Activated CD4-positive, CD25-positive, alpha-beta regulatory T cell treated with anti-CD3 and anti-CD28 coated beads, Interleukin-2, amount 50 U/mL, for 72 hours (primary cell): ENCODE results near the gene CUL4A.
"Not testable (repeated sequence)": the region's sequence is repeated elsewhere in the genome, so short reads cannot be mapped to it uniquely, and the experiment has no call there.

Experiments used
- DNase-seq: peaks from one replicate; pipeline ENCODE4 v3.0.0; 2021

The CUL4A gene

GRCh38 chr13:113209759-113210421 is 477 bp downstream of the CUL4A start:
- peak; percentile 71 for DNase-seq

DNA sequence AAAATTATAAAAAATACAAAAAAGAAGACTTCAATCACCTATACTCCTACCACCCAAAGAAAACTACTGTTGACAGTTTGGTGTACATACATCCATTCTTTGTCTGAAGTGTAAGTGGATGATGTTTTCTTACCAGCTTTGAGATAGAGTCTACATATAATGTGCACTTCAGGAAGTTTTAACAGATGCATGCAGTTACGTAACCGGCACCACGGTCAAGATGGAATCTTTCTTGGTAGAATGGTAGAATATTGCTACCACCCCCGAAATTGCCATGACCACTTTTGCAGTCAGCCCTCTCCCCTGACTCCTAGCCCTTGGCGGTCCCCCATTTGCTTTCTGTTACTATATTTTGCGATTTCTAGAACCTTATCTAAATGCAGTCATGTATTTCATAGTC is 1.4 kb downstream of the CUL4A start:
- DNase-seq, result no peak

GRCh38 chr13:113211774-113212173 is 2.4 kb downstream of the CUL4A start:
- no peak for DNase-seq

GRCh38 chr13:113216254-113217048 is 7.0 kb downstream of the CUL4A start:
- no peak for DNase-seq

DNA sequence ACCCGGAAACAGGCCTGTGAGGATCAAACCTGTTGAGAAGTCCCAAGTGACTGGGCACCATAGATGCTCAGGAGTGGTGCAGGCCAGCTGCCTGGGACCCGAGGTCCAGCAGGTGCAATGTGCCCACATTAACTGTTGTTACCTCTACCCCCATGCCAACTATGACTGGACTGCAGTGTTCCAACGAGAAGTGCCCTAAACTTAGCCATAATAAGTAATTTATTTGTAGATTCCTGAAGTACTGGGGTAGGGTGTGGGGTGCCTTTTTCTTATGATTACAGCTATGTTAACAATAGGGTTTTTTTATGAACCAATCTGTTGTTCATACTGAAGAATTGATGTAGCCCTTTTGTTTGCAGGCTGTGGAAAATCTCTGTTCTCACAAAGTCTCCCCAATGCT is 9.2 kb downstream of the CUL4A start:
- DNase-seq, result no peak

GRCh38 chr13:113219256-113219940 is 10.0 kb downstream of the CUL4A start:
- no peak for DNase-seq

DNA sequence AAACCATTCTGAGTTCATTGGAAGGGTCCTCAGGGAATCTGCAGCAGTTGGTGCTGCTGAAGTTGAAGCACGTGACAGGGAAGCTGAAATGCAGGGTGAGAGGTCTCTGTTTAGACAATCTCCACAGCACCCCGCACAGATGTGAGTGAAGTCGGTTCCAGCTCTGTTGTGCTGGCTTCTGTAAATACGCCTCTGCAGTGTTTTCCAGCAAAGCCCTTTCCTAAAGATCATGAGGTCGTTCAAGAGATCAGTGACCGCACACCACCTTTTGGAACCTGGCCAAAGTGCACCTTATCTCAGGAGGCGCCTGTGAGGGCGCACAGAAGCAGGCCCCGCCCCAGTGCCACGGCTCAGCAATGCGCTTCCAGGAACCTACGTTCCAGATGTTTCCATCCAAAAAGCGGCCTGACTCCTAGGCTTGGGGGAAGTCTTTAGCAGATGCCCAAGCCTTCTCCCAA is 10.8 kb downstream of the CUL4A start:
- DNase-seq, result no peak

- DNase-seq, result no peak
These were observed 11.5 kb downstream of the CUL4A start for GRCh38 chr13:113220877-113221276.

GRCh38 chr13:113223070-113223469 is 13.7 kb downstream of the CUL4A start:
- DNase-seq, result no peak

DNA sequence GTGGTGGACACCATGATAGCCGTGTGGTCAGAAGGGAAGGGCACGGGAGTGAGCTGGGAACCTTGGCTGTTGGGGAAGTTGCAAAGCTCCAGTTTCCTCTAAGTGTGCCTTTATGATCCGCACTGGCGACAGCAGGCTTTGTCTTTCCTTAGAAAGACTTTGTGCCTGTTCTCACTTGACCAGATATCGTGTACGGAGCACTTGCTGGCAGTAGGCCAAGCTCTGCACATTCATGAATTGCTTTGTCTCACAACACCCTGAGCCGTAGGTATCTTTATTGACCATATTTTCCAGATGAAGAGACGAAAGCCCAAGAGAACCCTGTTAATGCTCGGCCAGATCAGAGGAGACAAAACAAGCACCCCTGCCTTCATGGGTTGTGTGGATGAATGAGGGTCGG is 15.1 kb downstream of the CUL4A start:
- no peak for DNase-seq

DNA sequence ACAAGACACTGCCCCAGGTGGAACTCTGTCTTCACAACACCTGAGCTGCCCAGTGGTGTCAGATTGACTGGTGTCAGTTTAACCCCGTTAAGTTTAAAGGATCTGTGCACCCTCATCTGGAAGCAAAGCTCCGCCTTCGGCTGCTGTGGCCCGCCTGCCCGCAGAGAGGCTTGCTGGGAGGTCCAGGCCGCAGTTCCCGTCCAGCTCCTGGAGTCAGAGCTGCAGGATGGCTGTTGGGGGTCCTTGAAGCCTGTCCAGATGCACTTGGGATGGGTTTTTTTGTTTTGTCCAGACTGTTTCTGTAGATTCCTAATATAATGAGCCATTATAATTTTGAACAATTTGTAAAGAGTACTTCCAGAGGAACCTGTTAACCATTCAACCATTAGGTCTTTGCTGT is 16.1 kb downstream of the CUL4A start:
- no peak for DNase-seq

DNA sequence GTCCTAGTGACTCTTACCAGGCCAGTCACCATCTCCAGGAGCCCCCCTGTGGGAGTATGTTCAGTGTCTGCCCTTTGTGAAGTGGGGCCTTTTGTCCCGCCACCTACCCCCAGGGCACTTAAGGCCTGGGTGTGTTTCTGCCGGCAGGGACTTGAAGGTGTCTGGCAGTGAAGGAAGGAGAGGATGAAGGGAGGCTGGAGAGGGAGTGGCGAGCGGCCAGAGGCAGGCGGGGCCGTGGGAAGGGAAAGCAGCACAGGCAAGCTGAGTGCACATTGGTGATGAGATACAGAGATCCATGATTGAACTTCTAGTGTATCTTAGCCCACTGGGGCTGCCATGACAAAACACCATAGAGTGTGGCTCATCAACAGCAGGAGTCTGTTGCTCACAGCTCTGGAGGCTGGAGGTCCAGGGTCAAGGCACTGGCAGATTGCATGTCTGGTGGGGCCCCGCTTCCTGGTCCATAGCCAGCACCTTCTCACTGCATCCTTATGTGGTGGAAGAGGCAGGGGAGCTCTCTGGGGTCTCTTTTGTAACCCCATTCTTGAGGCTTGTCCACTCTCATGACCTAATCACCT is 17.5 kb downstream of the CUL4A start:
- DNase-seq, result no peak

DNA sequence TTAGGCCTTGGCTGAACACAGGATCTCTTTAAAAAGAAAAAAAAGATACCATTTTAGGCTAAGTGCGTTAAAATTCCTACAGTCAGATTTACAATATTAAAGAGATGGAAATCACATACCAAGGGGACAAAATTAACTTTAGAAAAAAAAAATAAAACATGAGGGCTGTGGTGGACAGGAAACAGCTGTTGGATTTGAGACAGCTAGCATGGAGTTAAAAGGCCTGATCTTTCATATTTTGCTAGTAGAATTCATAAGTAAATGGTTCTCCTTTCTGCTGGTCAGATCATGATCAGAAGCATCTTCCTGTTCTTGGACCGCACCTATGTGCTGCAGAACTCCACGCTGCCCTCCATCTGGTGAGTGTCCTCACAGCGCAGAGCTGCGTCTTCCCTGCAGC is 19.7 kb downstream of the CUL4A start:
- DNase-seq, result no peak

- no peak for DNase-seq
These were observed 20.4 kb downstream of the CUL4A start for GRCh38 chr13:113229791-113230190.

DNA sequence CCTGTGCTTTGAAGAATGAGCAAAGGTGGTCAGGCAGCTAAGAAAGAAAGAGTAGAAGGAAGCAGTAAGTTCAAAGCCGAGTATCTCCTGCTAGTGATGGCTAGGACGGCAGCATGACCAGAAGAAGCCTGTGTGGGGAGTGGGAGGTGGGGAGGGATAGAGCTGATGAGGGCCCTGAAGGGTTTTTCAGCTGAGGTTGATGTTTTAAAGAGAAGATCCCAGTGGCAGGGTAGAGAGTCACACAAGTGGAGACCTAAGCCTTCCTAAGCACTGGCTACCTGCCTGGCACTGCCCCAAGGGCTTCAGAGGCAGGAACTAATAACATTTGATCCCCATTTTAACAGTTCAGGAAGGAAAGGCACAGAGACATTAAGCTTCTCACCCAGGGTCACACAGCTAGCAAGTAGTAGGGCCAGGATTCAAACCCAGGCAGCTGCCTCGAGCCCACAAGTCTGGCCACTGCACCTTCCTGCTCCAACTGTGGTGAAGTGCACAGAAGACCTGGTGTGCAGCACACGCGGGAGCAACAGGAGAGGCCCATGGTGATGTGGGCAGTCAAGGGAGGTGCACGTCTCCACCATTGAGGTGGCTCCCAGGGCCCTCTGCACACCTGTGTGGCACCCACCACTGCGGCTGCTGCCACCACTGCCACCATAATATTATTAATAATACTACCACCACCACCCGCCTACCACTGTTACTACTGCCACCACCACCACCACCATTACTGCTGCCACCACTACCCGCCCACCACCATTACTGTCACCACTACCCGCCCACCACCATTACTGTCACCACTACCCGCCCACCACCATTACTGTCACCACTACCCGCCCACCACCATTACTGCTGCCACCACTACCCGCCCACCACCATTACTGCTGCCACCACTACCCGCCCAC is 22.1 kb downstream of the CUL4A start:
- no peak for DNase-seq

- no peak for DNase-seq
These were observed 23.0 kb downstream of the CUL4A start for GRCh38 chr13:113232208-113233003.

- no peak for DNase-seq
These were observed 23.7 kb downstream of the CUL4A start for GRCh38 chr13:113233101-113233500.

DNA sequence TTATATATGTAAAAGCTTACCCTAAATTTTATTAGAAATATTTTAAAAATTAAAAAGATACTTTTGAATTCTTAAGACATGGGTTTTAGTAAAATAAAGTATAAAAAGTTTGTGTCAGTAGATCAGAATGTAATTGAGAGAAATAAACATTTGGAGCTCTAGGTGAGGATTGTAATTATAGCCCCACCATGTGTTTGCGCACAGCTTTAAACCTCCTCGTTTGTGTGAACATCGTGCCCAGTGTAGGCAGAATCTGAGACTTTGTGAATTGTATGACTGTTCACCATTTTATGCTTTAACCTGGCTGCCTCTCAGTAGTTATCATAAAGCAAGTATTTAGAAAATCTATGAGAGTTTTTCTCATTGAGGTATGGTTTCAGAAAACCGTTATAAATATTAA is 29.1 kb downstream of the CUL4A start:
- no peak for DNase-seq

DNA sequence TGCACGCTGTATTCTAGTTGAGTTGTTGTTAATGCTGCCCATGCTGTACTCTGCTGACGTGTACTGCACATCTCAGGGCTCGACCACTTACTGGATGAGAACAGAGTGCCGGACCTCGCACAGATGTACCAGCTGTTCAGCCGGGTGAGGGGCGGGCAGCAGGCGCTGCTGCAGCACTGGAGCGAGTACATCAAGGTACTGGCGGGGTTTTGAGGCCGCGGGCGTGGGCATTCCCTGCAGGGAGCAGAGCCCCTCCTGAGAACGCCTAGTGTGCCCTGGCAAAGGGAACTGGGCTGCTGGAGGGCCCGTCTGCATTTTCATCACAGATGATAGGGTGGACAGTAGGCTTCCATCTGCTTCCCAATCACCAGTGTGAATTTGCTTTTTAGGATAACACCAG is 29.9 kb downstream of the CUL4A start:
- DNase-seq, result no peak

DNA sequence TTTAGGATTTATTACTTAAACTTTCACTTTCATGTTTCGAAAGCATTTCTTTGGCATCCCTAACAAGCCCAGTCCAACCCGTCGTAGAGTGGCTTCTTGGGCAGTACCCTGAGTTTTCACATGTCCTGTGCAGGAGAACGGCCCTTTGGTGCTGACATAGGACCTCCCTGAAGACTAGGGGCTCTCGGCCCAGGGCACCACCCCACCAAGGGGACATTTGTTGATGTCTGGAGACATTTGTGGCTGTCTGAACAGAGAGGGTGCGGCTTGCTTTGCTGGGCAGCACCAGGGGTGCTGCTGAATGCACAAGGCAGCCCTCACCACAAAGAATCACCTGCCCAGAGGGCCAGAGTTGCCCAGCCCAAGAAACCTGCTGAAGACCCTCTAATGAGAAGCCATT is 30.6 kb downstream of the CUL4A start:
- no peak for DNase-seq

GRCh38 chr13:113241623-113242022 is 32.2 kb downstream of the CUL4A start:
- not testable (repeated sequence) for DNase-seq

- no peak for DNase-seq
These were observed 34.4 kb downstream of the CUL4A start for GRCh38 chr13:113243847-113244246.
